Measurements from ENCODE around the gene NOMO2.
"Not testable (repeated sequence)": the region's sequence is repeated elsewhere in the genome, so short reads cannot be mapped to it uniquely, and the experiment has no call there.

NOMO2 gene, protein sequence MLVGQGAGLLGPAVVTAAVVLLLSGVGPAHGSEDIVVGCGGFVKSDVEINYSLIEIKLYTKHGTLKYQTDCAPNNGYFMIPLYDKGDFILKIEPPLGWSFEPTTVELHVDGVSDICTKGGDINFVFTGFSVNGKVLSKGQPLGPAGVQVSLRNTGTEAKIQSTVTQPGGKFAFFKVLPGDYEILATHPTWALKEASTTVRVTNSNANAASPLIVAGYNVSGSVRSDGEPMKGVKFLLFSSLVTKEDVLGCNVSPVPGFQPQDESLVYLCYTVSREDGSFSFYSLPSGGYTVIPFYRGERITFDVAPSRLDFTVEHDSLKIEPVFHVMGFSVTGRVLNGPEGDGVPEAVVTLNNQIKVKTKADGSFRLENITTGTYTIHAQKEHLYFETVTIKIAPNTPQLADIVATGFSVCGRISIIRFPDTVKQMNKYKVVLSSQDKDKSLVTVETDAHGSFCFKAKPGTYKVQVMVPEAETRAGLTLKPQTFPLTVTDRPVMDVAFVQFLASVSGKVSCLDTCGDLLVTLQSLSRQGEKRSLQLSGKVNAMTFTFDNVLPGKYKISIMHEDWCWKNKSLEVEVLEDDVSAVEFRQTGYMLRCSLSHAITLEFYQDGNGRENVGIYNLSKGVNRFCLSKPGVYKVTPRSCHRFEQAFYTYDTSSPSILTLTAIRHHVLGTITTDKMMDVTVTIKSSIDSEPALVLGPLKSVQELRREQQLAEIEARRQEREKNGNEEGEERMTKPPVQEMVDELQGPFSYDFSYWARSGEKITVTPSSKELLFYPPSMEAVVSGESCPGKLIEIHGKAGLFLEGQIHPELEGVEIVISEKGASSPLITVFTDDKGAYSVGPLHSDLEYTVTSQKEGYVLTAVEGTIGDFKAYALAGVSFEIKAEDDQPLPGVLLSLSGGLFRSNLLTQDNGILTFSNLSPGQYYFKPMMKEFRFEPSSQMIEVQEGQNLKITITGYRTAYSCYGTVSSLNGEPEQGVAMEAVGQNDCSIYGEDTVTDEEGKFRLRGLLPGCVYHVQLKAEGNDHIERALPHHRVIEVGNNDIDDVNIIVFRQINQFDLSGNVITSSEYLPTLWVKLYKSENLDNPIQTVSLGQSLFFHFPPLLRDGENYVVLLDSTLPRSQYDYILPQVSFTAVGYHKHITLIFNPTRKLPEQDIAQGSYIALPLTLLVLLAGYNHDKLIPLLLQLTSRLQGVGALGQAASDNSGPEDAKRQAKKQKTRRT

DNA sequence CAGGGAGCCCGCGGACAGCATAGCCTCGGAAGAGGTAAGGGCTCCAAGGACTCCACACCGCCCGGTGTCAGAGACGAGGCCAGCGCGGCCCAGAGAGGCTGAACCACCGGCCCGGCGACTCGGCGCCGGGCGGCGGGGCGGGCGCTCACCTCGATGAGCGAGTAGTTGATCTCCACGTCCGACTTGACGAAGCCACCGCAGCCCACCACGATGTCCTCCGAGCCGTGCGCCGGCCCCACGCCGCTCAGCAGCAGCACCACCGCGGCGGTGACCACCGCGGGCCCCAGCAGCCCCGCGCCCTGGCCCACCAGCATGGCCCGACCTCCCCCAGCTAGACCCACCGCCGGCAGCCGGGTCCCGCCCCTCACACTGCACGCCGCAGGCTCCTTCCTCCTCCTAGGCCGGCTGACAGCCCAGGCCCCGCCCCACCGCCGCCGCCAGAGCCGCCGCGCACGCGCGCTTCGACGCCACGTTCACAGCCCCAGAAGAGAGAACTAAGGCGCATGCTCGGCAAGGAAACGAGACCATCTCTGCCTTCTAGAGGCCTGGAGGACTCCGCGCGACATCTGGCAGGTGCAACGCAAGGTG lies at the start of gene NOMO2:
NOMO2 (minus strand) TSS at position 371 of the 588 bp plus-strand sequence; CDS start at position 314, 57 bp downstream.
- not testable (repeated sequence) for DNase-seq

DNA sequence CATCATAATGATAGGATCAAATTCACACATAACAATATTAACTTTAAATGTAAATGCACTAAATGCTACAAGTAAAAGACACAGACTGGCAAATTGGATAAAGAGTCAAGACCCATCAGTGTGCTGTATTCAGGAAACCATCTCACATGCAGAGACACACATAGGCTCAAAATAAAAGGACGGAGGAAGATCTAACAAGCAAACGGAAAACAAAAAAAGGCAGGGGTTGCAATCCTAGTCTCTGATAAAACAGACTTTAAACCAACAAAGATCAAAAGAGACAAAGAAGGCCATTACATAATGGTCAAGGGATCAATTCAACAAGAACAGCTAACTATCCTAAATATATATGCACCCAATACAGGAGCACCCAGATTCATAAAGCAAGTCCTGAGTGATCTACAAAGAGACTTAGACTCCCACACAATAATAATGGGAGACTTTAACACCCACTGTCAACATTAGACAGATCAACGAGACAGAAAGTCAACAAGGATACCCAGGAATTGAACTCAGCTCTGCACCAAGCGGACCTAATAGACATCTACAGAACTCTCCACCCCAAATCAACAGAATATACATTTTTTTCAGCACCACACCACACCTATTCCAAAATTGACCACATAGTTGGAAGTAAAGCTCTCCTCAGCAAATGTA lies 48.4 kb upstream of the NOMO2 start:
- not testable (repeated sequence) for DNase-seq

DNA sequence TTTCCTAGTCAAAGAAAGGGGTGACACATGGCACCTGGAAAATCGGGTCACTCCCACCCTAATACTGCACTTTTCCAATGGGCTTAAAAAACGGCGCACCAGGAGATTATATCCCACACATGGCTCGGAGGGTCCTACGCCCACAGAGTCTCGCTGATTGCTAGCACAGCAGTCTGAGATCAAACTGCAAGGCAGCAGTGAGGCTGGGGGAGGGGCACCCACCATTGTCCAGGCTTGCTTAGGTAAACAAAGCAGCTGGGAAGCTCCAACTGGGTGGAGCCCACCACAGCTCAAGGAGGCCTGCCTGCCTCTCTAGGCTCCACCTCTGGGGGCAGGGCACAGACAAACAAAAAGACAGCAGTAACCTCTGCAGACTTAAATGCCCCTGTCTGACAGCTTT lies 46.4 kb upstream of the NOMO2 start:
- not testable (repeated sequence) for DNase-seq

GRCh38 chr16:18603572-18604246 lies 41.8 kb upstream of the NOMO2 start:
- DNase-seq = not testable (repeated sequence)

GRCh38 chr16:18598582-18598981 lies 36.7 kb upstream of the NOMO2 start:
- DNase-seq = not testable (repeated sequence)

- not testable (repeated sequence) for DNase-seq
These were observed 35.8 kb upstream of the NOMO2 start for GRCh38 chr16:18597734-18598133.

DNA sequence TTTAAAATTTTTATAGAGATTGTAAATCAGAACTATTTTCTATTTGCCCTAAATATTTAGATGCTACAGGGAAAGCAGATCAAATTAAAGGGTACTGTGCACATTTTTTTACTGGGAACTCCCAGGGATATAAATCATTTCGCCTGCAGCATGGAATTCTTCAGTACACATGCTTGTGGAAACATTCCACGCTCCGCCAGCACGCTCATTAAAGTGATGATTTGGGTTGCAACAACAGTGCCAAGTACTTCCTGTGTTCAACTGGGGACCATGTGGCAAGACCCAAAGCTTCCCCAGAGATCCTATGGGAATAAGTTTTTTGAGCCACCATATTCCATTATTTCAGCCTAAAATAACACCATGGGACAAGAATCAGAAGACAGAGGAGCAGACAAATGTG lies 35.4 kb upstream of the NOMO2 start:
- not testable (repeated sequence) for DNase-seq

DNA sequence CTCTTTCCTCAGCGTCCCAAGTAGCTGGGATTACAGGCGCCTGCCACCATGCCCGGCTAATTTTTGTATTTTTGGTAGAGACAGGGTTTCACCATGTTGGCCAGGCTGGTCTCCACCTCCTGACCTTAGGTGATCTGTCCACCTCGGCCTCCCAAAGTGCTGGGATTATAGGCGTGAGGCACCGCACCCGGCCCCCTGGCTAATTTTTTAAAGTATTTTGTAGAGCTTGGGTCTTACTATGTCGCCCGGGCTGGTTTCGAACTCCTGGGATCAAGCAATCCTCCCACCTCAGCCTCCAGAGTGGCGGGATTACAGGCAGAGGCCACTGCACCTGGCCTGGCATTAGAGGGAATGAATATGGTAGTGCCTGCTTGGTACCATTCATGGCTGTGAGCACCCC lies 33.9 kb upstream of the NOMO2 start:
- DNase-seq = not testable (repeated sequence)

DNA sequence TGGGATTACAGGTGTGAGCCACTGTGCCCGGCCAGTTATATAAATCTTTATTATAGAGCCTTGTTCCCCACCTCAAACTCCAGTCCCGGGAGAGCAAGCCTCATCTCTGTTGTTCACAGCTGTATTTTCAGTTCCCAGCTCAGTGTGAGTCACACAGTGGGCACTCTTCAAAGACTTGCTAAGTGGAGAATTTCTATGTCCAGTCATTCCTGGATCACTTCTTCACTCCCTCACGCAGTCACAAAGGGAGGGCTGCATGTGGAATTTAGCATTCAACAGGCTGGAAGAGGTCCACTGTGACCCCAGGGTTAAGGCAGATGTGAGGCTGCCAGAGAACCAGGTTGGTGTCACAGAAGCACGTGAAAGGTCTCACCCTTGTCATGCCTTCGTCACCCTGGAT lies 33.0 kb upstream of the NOMO2 start:
- peak; percentile 51 for DNase-seq

GRCh38 chr16:18593904-18594303 lies 32.0 kb upstream of the NOMO2 start:
- DNase-seq = not testable (repeated sequence)

- not testable (repeated sequence) for DNase-seq
These were observed 31.1 kb upstream of the NOMO2 start for GRCh38 chr16:18592982-18593381.

- DNase-seq = peak; percentile 4
These were observed 30.0 kb upstream of the NOMO2 start for GRCh38 chr16:18591908-18592307.

DNA sequence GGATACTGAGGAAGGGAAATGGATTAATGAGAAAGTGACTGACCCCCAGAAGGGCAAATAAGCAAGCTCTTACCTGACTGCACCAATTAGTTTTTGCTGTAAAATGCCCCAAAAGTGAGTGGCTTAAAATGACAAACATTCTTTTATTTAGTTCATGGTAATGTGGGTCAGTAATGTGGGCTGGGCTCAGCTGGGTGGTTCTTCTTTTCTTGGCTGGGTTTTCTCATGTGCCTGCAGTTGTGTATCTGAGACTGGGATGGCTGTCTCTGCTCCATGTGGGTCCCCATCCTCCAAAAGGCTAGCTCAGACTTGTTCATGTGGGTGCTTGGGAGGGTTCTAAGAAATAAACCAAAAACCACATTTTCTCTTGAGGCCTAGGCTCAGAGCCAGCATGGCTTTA lies 29.5 kb upstream of the NOMO2 start:
- not testable (repeated sequence) for DNase-seq

- DNase-seq = not testable (repeated sequence)
These were observed 27.9 kb upstream of the NOMO2 start for GRCh38 chr16:18589806-18590205.

DNA sequence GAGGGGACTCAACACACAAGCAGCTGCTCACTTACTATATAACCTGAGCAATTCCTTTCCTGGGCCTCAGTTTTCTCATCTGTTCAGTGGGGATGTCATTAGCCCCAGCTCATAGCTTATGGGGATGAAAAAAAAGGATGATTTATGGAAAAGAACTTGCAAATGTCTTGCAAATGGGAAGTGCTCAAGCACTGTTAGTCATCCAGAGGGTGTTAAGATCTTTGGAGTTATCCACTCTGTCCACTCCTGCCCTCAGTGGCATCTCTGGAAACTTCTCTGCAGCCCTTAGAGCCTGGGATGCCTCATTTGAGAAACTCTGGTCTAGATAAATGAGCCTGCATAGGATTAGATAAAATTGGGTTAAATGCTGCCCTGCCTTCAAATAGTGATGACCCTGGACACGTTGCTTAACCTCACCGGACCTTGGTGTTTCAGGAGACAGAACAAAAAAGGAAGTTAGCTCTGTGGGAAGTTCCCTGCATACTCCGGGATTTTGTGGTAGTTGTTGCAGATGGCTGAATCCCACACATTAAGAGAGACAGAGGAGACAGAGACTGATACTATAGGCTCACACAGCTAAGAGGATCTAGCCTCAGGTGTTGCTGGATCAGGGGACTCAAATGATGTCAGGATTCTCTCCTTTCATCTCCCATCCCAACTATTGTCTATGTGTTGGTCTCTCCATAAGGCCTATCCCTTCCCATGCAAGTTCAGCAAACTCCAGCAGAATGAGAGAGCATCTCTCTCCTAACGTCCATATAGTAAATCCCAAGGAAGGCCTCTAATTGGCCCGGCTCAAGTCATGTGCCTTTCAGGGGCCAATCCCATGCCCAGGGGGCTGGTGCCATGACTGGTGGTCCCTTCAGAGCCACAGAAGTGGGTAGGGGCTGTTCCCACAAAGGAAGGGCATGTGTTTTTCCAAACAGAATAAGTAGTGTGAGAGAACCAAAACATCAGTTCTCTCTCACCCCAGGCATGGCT lies 25.0 kb upstream of the NOMO2 start:
- DNase-seq = not testable (repeated sequence)

DNA sequence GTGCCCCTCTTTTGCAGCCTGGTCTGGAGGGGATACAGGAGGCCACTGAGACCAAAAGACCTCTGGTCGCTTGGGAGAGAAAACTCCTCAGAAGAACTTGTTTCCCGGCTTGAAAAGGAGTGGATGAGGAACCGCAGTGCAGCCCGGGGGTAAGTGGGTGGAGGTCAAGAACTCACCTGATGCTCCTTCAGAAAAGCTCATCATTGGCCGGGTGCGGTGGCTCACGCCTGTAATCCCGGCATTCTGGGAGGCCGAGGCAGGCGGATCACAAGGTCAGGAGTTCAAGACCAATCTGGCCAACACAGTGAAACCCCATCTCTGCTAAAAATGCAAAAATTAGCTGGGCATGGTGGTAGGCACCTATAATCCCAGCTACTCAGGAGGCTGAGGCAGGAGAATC lies 23.9 kb upstream of the NOMO2 start:
- not testable (repeated sequence) for DNase-seq

DNA sequence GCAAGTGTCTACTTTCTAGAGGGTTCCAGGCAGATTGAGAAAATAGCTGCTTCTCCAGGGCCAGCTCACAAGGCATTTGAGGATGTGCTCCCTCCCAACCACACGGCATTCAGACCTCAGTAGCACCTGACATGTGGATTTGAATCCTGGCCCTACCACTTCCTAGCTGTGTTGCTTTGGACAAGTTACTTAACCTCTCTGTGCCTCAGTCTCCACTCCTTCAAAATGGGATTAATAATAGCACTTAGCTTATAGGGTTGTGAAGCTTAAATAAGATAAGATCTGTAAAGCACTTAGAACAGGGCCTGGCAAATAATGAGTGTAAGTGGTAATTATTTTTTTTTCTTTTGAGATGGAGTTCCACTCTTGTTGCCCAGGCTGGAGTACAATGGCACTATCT lies 21.0 kb upstream of the NOMO2 start:
- DNase-seq = no peak

- not testable (repeated sequence) for DNase-seq
These were observed 18.5 kb upstream of the NOMO2 start for GRCh38 chr16:18580396-18580795.

DNA sequence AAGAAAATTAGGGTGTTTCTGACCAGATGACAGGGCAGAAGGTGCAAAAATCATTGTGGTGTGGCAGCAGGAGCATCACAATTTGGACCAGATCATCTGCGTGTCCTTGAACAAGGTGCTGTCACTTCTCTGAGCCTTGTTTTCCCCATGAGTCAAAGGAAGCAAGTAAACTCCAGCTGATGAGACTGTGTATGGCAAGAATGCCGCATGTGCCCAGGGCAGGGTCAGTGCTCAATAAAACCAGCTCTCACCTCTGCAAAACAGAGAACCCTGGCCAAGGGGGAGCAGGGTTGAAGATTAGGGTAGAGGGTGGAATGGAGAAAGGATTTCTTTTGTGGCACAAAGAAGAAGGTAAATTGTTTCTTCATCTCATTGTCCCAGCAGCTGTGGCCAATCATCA lies 17.4 kb upstream of the NOMO2 start:
- not testable (repeated sequence) for DNase-seq

- not testable (repeated sequence) for DNase-seq
These were observed 16.0 kb upstream of the NOMO2 start for GRCh38 chr16:18577942-18578341.

Data from kidney glomerular epithelial cell (primary cell).